NK-92 treated with Interleukin-12 subunit alpha and Interleukin-12 subunit beta, amount 100 ng/mL, for 24 hours (cell line): ENCODE data around the gene SLC2A1.

Experiments used
- DNase-seq: peaks from one replicate; lab custom pipeline; 2025; lab: John Stamatoyannopoulos, UW

SLC2A1 gene

GRCh38 chr1:42979896-42980800 lies 21.5 kb upstream of the SLC2A1 start:
- DNase-seq, result no peak

GRCh38 chr1:42979036-42979430 lies 20.4 kb upstream of the SLC2A1 start:
- no peak for DNase-seq

GRCh38 chr1:42978317-42979035 lies 19.8 kb upstream of the SLC2A1 start:
- no peak for DNase-seq

- DNase-seq, result no peak
Observed at GRCh38 chr1:42977653-42978052, 19.0 kb upstream of the SLC2A1 start.

- no peak for DNase-seq
Observed at GRCh38 chr1:42975561-42976225, 17.0 kb upstream of the SLC2A1 start.

GRCh38 chr1:42974767-42975437 lies 16.2 kb upstream of the SLC2A1 start:
- DNase-seq, result no peak

GRCh38 chr1:42973799-42974198 lies 15.1 kb upstream of the SLC2A1 start:
- DNase-seq, result no peak

- DNase-seq, result no peak
Observed at GRCh38 chr1:42973286-42973685, 14.6 kb upstream of the SLC2A1 start.

GRCh38 chr1:42971841-42972291 lies 13.2 kb upstream of the SLC2A1 start:
- no peak for DNase-seq

GRCh38 chr1:42970143-42970542 lies 11.5 kb upstream of the SLC2A1 start:
- DNase-seq, result no peak

- no peak for DNase-seq
Observed at GRCh38 chr1:42968654-42969053, 10.0 kb upstream of the SLC2A1 start.

GRCh38 chr1:42966688-42967612 lies 8.3 kb upstream of the SLC2A1 start:
- no peak for DNase-seq

GRCh38 chr1:42965378-42965777 lies 6.7 kb upstream of the SLC2A1 start:
- no peak for DNase-seq

- no peak for DNase-seq
Observed at GRCh38 chr1:42964044-42964812, 5.6 kb upstream of the SLC2A1 start.

- no peak for DNase-seq
Observed at GRCh38 chr1:42963378-42964043, 4.8 kb upstream of the SLC2A1 start.

GRCh38 chr1:42962641-42963377 lies 4.1 kb upstream of the SLC2A1 start:
- DNase-seq, result no peak

- DNase-seq, result no peak
Observed at GRCh38 chr1:42961312-42962091, 2.8 kb upstream of the SLC2A1 start.
